OCI-LY3 (cell line): ENCODE data around the gene DNMBP.

ENCODE experiments used
- H2AFZ ChIP-seq: fragments of 200-600, 300-600 bp; shearing (Covaris generic); 2 replicates; pipeline ENCODE4 v1.6.0; 2014; ENCODE audit warnings: antibody characterized with exemption, low read depth, low read length
- H3K27ac ChIP-seq: fragments of 200-600, 300-600 bp; sonication (generic); 2 replicates; pipeline ENCODE4 v1.5.1; 2014; ENCODE audit warnings: mild to moderate bottlenecking, low read length, moderate library complexity, mixed read lengths
- H3K27me3 ChIP-seq: fragments of 200-600, 300-600 bp; sonication (generic); 2 replicates; pipeline ENCODE4 v1.6.1; 2014; ENCODE audit warnings: low read depth, low read length, mixed read lengths
- H3K36me3 ChIP-seq: fragments of 200-600, 300-600 bp; sonication (generic); replicated peaks from 2 replicates; pipeline ENCODE3; 2014; ENCODE audit warnings: low read depth, low read length, mixed read lengths
- H3K4me1 ChIP-seq: fragments of 300-600, 200-600 bp; sonication (generic); 2 replicates; pipeline ENCODE4 v1.6.1; 2014; ENCODE audit warnings: low read length, mixed read lengths
- H3K4me2 ChIP-seq: fragments of 200-600, 300-600 bp; sonication (generic); 2 replicates; pipeline ENCODE4 v1.6.1; 2014; ENCODE audit warnings: low read length, mixed read lengths
- H3K4me3 ChIP-seq: fragments of 300-600, 200-600 bp; sonication (generic); 2 replicates; pipeline ENCODE4 v1.5.1; 2014; ENCODE audit warnings: antibody characterized with exemption, mild to moderate bottlenecking, low read length, moderate library complexity
- H3K79me2 ChIP-seq: fragments of 300-600, 200-600 bp; shearing (Covaris generic); 2 replicates; pipeline ENCODE4 v1.6.1; 2014; ENCODE audit warnings: mild to moderate bottlenecking, low read length, mixed read lengths
- H3K9ac ChIP-seq: fragments of 300-600, 200-600 bp; shearing (Covaris generic); 2 replicates; pipeline ENCODE4 v1.6.0; 2014; ENCODE audit warnings: mild to moderate bottlenecking, low read length, moderate library complexity
- H3K9me3 ChIP-seq: fragments of 200-600, 300-600 bp; shearing (Covaris generic); 2 replicates; pipeline ENCODE4 v1.6.1; 2014; ENCODE audit warnings: low read length, mixed read lengths; ENCODE audit not compliant: insufficient read depth
- H4K20me1 ChIP-seq: fragments of 200-600, 300-600 bp; sonication (generic); 2 replicates; pipeline ENCODE4 v1.6.1; 2016; ENCODE audit warnings: low read length, mixed read lengths; ENCODE audit not compliant: insufficient read depth
- CTCF ChIP-seq: fragments of 200-600, 300-600 bp; sonication (generic); IDR thresholded peaks from 2 replicates; pipeline ENCODE4 v1.5.1; 2014; ENCODE audit warnings: antibody characterized with exemption, low read length, low read depth
- EZH2phosphoT487 ChIP-seq: fragments of 200-600 bp; shearing (Covaris generic); IDR thresholded peaks from 2 replicates; pipeline ENCODE4 v1.6.1; 2018; ENCODE audit warnings: antibody characterized with exemption, mixed run types, low read depth

Gene DNMBP

GRCh38 chr10:99854860-99855259 lies 154.9 kb downstream of the DNMBP start:
- Histone ChIP-seq H3K27ac (no peak overlapping the region), H3K9me3 (no peaks in the 10 kb centered on the region), H3K4me1 (no peaks in the 10 kb centered on the region), H4K20me1 (no peaks in the 10 kb centered on the region), H3K36me3 (no peaks in the 10 kb centered on the region), H3K4me3 (no peak overlapping the region), H3K4me2 (no peak overlapping the region), H3K9ac (no peak overlapping the region), H2AFZ (no peak overlapping the region), H3K27me3 (no peaks in the 10 kb centered on the region), H3K79me2 (no peaks in the 10 kb centered on the region)
- TF ChIP-seq CTCF, result no peak
- TF ChIP-seq EZH2phosphoT487, result no peak

- no peaks in the 10 kb centered on the region for H3K27me3 ChIP-seq
- no peaks in the 10 kb centered on the region for H3K79me2 ChIP-seq
- H3K9me3 ChIP-seq, result no peaks in the 10 kb centered on the region
- H3K36me3 ChIP-seq, result no peaks in the 10 kb centered on the region
- no peak overlapping the region for H3K9ac ChIP-seq
- H3K4me2 ChIP-seq, result no peak overlapping the region
- no peaks in the 10 kb centered on the region for H3K4me1 ChIP-seq
- H4K20me1 ChIP-seq, result no peaks in the 10 kb centered on the region
- no peak overlapping the region for H3K4me3 ChIP-seq
- H2AFZ ChIP-seq, result no peak overlapping the region
- H3K27ac ChIP-seq, result no peak overlapping the region
- TF ChIP-seq CTCF (no peak), EZH2phosphoT487 (no peak)
These were observed 156.1 kb downstream of the DNMBP start for GRCh38 chr10:99853655-99854054.

GRCh38 chr10:99852481-99853213 lies 157.1 kb downstream of the DNMBP start:
- no peak overlapping the region for H3K4me3 ChIP-seq

GRCh38 chr10:99851825-99852224 lies 157.9 kb downstream of the DNMBP start:
- TF ChIP-seq EZH2phosphoT487 (no peak), CTCF (no peak)
- Histone ChIP-seq H3K4me1 (no peaks in the 10 kb centered on the region), H2AFZ (no peak overlapping the region), H3K27me3 (no peaks in the 10 kb centered on the region), H3K36me3 (no peaks in the 10 kb centered on the region), H4K20me1 (no peaks in the 10 kb centered on the region), H3K9ac (no peak overlapping the region), H3K4me2 (no peak overlapping the region), H3K9me3 (no peaks in the 10 kb centered on the region), H3K4me3 (no peak overlapping the region), H3K79me2 (no peaks in the 10 kb centered on the region), H3K27ac (no peak overlapping the region)

More at GRCh38 chr10:99852481-99853213, 157.1 kb downstream of the DNMBP start:
- H3K9ac ChIP-seq, result no peak overlapping the region
- H3K4me1 ChIP-seq, result no peaks in the 10 kb centered on the region
- H3K27me3 ChIP-seq, result no peaks in the 10 kb centered on the region
- no peak overlapping the region for H2AFZ ChIP-seq
- no peak for TF ChIP-seq EZH2phosphoT487
- no peak for TF ChIP-seq CTCF
- H3K27ac ChIP-seq, result no peak overlapping the region
- no peak overlapping the region for H3K4me2 ChIP-seq
- H4K20me1 ChIP-seq, result no peaks in the 10 kb centered on the region
- H3K79me2 ChIP-seq, result no peaks in the 10 kb centered on the region
- H3K36me3 ChIP-seq, result no peaks in the 10 kb centered on the region
- H3K9me3 ChIP-seq, result no peaks in the 10 kb centered on the region
